GM12801 (cell line): Measurements from ENCODE around the gene R3HDM2.

Source experiments
- TF ChIP-seq, protein P1 (sequence below): IDR thresholded peaks from one replicate; pipeline ENCODE4 v1.5.1; 2011; ENCODE audit warnings: control low read depth; ENCODE audit not compliant: insufficient read length; ENCODE audit errors: extremely low read depth

Gene R3HDM2

DNA sequence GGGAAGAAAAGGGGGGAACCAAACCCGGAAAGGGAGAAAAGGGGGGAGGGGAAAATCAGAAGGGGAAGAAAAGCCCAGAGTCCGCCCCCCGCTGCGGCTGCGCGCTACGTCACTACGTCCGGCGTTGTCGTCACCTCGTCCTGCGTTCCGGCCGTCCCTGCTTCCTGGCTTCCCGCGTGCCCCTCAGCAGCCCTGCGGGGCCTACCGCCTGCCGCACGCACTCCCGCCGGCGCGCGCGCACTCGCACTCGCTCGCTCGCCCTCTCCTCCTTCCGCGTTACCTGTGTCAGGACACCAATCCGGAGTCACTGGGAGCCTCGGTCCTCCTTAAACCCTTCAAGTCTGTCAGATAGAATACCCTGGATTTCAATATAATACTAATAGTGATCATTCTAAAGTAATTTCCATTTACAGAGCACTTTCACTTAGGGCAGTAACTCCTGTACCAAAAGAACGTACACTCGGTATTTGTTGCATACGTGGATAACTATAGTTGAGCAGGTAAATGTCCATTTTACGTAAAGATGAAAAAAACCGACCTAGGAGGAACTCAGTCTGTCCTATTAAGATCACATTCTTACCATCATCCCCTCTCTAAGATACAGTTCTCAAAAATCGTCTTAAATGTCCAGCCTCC is at the start of gene R3HDM2:
R3HDM2 (minus strand) TSS at position 113 of the 636 bp plus-strand sequence. CDS start 120,615 bp downstream, outside the sequence.
- TF ChIP-seq, protein P1, sequence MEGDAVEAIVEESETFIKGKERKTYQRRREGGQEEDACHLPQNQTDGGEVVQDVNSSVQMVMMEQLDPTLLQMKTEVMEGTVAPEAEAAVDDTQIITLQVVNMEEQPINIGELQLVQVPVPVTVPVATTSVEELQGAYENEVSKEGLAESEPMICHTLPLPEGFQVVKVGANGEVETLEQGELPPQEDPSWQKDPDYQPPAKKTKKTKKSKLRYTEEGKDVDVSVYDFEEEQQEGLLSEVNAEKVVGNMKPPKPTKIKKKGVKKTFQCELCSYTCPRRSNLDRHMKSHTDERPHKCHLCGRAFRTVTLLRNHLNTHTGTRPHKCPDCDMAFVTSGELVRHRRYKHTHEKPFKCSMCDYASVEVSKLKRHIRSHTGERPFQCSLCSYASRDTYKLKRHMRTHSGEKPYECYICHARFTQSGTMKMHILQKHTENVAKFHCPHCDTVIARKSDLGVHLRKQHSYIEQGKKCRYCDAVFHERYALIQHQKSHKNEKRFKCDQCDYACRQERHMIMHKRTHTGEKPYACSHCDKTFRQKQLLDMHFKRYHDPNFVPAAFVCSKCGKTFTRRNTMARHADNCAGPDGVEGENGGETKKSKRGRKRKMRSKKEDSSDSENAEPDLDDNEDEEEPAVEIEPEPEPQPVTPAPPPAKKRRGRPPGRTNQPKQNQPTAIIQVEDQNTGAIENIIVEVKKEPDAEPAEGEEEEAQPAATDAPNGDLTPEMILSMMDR: no peak

DNA sequence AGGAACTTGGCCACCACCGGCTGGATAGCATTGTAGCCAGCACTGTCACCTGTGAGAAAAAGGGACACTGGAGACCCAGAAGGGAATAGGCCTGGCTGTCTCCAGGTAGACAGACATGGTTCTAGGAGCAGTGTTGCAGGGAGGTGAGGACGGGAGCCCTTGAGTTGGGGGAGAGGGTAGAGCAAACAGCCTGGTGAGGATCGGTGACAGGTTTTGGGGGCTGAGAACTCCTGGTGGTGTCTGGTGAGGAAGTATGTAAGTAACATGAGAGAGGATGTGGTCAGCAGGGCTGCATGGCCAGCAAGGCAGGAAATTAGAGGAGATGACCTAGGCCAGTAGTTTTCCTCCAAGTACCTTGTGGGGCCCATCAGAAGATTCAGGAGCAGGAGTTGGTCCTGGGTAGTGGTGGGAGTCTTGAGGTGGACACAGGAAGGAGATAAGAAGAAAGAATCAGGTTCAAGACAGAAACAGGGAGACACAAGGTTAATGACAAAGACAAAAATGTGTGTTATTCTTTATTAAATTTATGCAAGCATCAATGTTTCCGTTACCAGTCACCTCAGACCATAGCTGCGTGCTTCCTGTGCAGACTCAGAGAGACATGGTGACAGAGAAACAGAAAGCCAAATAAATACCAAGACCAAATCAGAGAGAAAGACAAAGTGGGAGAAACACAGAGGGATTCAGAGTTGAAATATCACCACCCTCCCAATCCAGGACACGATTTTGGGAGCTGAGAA is 48.7 kb upstream of the R3HDM2 start, which contains the start of gene ARHGAP9:
ARHGAP9 (minus strand) TSS at position 491 of the 740 bp plus-strand sequence; CDS start at position 31, 460 bp downstream.
- TF ChIP-seq, protein P1: no peak

DNA sequence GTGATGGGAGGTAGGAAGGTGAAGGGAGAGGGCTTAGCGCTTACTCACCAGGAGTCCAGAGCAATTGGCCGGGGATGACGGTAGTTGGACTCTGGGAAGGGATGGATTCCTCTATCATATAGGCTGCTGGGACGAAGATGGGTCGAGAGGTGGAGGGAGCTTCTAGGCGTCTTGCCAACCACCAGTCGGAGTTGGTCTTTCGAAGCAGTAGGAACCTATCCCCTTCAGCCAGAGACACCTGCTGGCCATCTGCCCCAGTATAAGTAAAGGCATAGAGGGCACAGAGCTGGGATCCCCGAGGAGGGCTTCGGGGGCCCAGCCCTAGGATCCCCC is 48.2 kb upstream of the R3HDM2 start:
- TF ChIP-seq, protein P1: no peak

DNA sequence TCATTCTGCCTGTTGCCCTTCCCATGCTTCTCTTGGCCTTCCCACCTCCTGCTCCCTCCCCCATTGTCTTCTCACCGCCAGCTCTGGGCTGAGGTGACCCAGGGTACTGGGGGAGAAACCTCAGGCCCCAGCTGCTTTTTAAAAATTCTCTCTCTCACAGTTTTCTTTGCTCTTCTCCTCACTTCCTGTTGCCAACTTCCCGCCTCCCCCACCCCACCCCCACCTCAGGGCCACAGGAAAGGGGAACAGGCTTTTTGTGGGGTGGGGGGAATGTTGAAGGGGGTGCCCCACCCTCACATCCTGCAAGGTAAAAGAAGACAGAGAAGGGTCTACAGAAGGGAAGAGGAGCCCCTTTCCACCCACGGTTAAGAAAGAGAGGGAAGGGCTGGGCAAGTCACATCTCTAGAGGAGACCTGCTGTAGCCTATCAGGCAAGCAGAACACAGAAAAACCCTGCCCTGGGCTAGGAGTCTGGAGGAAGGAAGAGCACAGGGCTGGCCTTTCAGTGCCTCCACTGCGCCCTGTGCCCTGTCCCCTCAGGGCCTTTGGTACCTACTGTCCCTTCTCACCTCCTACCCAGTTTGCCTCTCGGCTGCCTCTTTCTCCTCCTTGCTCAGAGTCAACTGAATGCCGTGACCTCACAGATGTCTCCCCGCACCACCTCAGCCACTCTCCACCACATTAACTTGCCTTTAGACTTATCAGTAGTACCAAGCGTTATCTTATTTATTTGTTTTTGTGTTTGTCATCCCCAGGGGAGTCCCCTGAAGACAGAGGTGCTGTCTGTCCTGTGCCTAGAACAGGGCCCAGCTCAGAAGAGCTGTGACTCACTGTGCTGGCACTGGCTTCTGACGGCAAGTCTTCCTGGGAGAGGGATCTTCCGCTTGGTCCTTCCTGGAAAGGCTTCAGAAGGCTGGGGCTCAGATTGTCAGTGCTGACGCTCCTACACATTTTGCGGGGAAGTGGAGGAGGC is 47.2 kb upstream of the R3HDM2 start:
- TF ChIP-seq, protein P1: no peak

DNA sequence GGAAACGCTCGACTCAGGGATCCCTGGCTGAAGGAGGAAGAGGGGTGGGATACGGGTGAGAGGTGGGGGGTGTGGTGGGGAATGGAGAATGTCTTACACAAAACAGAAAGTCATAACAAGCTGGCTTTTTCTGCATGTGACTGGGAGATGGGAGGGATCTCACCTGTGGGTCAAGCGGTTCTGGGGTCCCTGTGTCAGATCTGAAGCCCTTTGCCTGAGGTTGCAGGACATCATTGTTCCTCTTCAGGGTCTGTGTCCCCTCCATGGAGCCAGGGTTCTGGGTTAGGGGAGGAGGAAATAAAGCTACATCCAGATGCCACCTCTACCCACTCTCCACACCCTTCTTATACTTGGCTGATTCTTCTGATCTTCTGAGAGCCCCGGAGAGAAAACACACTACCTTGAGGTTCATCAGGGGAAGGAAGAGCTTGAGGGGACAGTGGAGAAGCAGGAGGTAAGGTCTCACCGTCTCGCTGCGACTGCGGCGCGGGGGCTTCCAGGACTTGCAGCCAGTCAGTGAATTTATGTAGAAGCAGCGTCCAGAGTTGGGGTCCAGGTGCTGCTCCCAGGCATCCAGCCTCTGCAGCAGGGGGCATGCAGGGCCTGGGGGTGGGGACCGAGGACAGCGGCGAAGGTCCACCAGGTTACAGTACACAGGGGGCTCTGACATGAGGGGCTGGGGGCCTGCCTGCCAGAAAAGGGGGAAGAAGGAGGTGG is 46.3 kb upstream of the R3HDM2 start:
- TF ChIP-seq, protein P1: no peak

DNA sequence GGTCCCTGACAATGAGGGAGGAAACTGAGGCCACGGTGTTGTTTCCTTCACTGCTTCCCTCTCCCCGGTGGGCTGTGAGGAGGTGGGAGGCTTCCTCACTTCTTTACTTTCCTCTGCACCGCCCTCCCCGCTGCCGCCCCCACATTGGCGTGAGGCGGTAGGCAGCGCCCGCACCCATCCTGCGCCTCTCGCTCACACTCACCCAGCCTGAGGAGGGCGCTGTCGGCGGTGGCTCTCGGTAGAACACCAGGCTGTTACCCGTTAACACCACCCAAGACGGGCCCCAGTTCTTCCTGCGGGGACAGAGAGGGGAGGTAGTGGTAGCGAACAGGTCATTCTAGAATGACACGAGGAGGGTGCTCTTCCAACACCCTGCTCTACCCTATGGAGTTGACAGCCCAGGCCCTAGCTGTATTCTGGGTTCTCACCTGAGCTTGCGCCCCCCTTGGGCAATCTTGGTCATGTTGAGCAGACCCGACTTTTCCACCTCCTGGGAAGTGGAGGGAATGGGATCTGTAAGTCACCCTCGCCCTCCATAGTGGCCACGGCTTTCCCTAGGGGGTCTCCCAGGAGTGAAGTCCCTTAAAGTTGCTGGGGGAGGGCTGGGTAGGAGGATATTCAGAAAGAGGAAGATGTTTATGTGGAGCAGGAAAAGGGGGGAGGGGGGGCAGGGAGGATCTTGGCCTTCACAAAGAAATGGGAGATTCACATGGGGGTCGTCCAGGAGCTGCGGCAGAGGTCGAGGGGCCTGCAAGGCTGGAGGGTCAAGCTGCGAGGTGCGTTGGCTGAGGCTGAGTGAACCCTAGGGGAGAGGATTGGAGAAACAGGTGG is 45.5 kb upstream of the R3HDM2 start:
- TF ChIP-seq, protein P1: no peak
